SIG-M5 (cell line): ENCODE results near the gene GALNT18.

ENCODE experiments used
- DNase-seq: peaks from one replicate; lab custom pipeline; 2025; lab: John Stamatoyannopoulos, UW

The GALNT18 gene

GRCh38 chr11:11349106-11349825 is 272.5 kb downstream of the GALNT18 start:
- DNase-seq, result no peak

GRCh38 chr11:11348303-11348702 is 273.5 kb downstream of the GALNT18 start:
- DNase-seq, result no peak

- no peak for DNase-seq
These were observed 274.2 kb downstream of the GALNT18 start for GRCh38 chr11:11347592-11347991.

GRCh38 chr11:11346303-11346702 is 275.5 kb downstream of the GALNT18 start:
- DNase-seq, result no peak

GRCh38 chr11:11345099-11345498 is 276.7 kb downstream of the GALNT18 start:
- DNase-seq, result no peak

- DNase-seq, result no peak
These were observed 277.8 kb downstream of the GALNT18 start for GRCh38 chr11:11344045-11344444.

- DNase-seq, result no peak
These were observed 283.5 kb downstream of the GALNT18 start for GRCh38 chr11:11338304-11338703.

GRCh38 chr11:11336664-11337063 is 285.1 kb downstream of the GALNT18 start:
- no peak for DNase-seq

- DNase-seq, result no peak
These were observed 286.8 kb downstream of the GALNT18 start for GRCh38 chr11:11335043-11335442.

GRCh38 chr11:11334607-11335006 is 287.2 kb downstream of the GALNT18 start:
- no peak for DNase-seq

- no peak for DNase-seq
These were observed 289.6 kb downstream of the GALNT18 start for GRCh38 chr11:11332141-11332710.

- DNase-seq, result no peak
These were observed 292.6 kb downstream of the GALNT18 start for GRCh38 chr11:11329062-11329806.

- no peak for DNase-seq
These were observed 297.7 kb downstream of the GALNT18 start for GRCh38 chr11:11324090-11324489.

GRCh38 chr11:11322101-11322500 is 299.7 kb downstream of the GALNT18 start:
- DNase-seq, result no peak

- no peak for DNase-seq
These were observed 301.0 kb downstream of the GALNT18 start for GRCh38 chr11:11320825-11321224.

GRCh38 chr11:11318961-11319360 is 302.8 kb downstream of the GALNT18 start:
- peak; percentile 89 for DNase-seq

GRCh38 chr11:11318461-11318860 is 303.3 kb downstream of the GALNT18 start:
- no peak for DNase-seq

GRCh38 chr11:11316651-11317230 is 305.1 kb downstream of the GALNT18 start:
- no peak for DNase-seq

- no peak for DNase-seq
These were observed 307.7 kb downstream of the GALNT18 start for GRCh38 chr11:11313902-11314692.

- no peak for DNase-seq
These were observed 308.4 kb downstream of the GALNT18 start for GRCh38 chr11:11313426-11313825.

- no peak for DNase-seq
These were observed 309.1 kb downstream of the GALNT18 start for GRCh38 chr11:11312738-11313137.

GRCh38 chr11:11311169-11311568 is 310.6 kb downstream of the GALNT18 start:
- peak; percentile 89 for DNase-seq
